PFSK-1 (cell line): Measurements from ENCODE around the gene TMEM270. TPM values are rescaled to one million over a fixed set of nuclear protein-coding genes. Genes with fewer than 3 reads are reported as not detected.

Experiments used
- FOXP2 ChIP-seq: optimal IDR thresholded peaks from 2 replicates; pipeline ENCODE3; 2011; ENCODE audit warnings: borderline replicate concordance, control low read depth, inconsistent platforms; ENCODE audit not compliant: insufficient read depth; ENCODE audit errors: extremely low read length, extremely low read depth
- POLR2AphosphoS5 ChIP-seq: IDR thresholded peaks from 2 replicates; pipeline ENCODE4 v1.6.1; 2012; ENCODE audit warnings: low read depth, mild to moderate bottlenecking, control low read depth, low read length, moderate library complexity
- SIN3A ChIP-seq: IDR thresholded peaks from 2 replicates; pipeline ENCODE4 v1.6.1; 2012; ENCODE audit warnings: mild to moderate bottlenecking, low read length, moderate library complexity, borderline replicate concordance; ENCODE audit not compliant: insufficient read depth
- TAF1 ChIP-seq: IDR thresholded peaks from 2 replicates; pipeline ENCODE4 v1.6.1; 2012; ENCODE audit warnings: low read length, control low read depth, borderline replicate concordance; ENCODE audit not compliant: insufficient read depth
- polyA plus RNA-seq: library from polyadenylated mRNA; unstranded; fragments of >200 nt; gene quantifications from one replicate; pipeline ENCODE4 v1.2.1, GENCODE V29; 2012; ENCODE audit warnings: low read depth, missing spikeins; ENCODE audit not compliant: insufficient read length
- TF ChIP-seq, protein P1 (sequence below), 2 experiments: IDR thresholded peaks; 2 replicates each; pipeline versions ENCODE4 v1.6.1 to v1.8.0; 2011 to 2012; ENCODE audit warnings: low read depth in 2 of 2, low read length in 2 of 2, control low read depth in 1 of 2, inconsistent platforms in 1 of 2, mild to moderate bottlenecking in 1 of 2, moderate library complexity in 1 of 2; ENCODE audit not compliant: insufficient read depth in 1 of 2

The TMEM270 gene, protein sequence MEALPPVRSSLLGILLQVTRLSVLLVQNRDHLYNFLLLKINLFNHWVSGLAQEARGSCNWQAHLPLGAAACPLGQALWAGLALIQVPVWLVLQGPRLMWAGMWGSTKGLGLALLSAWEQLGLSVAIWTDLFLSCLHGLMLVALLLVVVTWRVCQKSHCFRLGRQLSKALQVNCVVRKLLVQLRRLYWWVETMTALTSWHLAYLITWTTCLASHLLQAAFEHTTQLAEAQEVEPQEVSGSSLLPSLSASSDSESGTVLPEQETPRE
- polyA plus RNA-seq, result not detected

DNA sequence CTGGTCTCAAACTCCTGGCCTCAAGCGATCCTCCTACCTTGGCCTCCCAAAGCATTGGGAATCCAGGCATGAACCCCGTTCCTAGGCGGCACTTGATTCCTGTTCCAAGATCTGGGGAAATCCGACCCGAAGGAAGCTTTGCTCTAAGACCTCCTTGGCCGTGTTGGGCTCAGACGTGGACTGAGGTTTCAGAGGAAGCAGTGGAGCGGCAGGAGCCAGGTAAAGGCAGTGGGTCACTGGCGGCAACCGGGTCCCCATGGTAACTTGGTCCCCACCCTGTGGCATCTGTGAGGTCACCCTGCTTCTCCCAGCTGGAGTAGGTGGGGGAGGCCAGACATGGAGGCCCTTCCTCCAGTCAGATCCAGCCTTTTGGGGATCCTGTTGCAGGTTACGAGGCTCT lies at the start of gene TMEM270:
TMEM270 (plus strand) TSS at position 301 of the 400 bp plus-strand sequence; CDS start at position 337, 36 bp downstream.
- TF ChIP-seq, protein P1, sequence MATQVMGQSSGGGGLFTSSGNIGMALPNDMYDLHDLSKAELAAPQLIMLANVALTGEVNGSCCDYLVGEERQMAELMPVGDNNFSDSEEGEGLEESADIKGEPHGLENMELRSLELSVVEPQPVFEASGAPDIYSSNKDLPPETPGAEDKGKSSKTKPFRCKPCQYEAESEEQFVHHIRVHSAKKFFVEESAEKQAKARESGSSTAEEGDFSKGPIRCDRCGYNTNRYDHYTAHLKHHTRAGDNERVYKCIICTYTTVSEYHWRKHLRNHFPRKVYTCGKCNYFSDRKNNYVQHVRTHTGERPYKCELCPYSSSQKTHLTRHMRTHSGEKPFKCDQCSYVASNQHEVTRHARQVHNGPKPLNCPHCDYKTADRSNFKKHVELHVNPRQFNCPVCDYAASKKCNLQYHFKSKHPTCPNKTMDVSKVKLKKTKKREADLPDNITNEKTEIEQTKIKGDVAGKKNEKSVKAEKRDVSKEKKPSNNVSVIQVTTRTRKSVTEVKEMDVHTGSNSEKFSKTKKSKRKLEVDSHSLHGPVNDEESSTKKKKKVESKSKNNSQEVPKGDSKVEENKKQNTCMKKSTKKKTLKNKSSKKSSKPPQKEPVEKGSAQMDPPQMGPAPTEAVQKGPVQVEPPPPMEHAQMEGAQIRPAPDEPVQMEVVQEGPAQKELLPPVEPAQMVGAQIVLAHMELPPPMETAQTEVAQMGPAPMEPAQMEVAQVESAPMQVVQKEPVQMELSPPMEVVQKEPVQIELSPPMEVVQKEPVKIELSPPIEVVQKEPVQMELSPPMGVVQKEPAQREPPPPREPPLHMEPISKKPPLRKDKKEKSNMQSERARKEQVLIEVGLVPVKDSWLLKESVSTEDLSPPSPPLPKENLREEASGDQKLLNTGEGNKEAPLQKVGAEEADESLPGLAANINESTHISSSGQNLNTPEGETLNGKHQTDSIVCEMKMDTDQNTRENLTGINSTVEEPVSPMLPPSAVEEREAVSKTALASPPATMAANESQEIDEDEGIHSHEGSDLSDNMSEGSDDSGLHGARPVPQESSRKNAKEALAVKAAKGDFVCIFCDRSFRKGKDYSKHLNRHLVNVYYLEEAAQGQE (IDR thresholded peaks at IDR 0.05; ENCODE audit: insufficient read depth in 1 of 2, low read depth in 2 of 2, low read length in 2 of 2), result no peak
- TF ChIP-seq TAF1, result no peak
- no peak for TF ChIP-seq POLR2AphosphoS5
- no peak for TF ChIP-seq FOXP2
- no peak for TF ChIP-seq SIN3A

DNA sequence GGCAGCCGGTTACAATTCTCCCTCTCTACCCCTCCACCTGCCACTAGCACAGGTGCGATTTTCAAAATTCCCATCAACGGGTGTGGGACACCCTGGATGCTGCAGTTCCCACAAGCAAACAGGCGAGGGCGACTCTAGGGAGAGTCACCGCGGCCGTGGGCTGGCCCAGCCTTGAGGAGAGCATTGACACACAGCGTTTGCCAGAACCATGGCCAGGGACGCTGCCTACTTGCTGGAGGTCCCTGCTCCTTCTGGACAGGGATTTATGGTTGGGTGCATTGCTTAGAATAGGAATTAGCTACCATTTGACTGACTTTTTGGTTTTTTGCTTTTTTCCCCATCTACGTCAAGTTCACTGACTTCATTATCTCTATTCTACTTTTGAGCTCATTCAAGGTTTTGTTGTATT lies 49.2 kb upstream of the TMEM270 start:
- TF ChIP-seq TAF1, result no peak
- TF ChIP-seq, protein P1 (IDR thresholded peaks at IDR 0.05; ENCODE audit: insufficient read depth in 1 of 2, low read depth in 2 of 2, low read length in 2 of 2), result peak; percentile 69 to 88

DNA sequence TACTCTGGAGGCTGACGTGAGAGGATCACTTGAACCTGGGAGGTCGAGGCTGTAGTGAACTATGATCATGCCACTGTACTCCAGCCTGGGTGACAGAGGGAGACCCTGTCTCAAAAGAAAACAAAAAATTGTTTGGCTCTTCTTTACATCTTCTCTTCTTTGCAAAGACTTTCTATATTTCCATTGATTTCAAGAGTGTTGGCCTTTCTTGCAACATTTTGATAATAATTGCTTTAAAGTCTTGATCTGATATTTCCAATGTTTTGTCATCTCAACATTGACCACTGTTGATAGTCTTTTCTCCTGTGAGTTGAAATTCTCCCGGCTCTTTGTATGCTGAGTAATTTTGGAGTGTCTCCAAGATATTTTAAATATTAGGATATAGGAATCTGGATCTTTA lies 48.0 kb upstream of the TMEM270 start:
- TF ChIP-seq SIN3A (no peak), TAF1 (no peak), POLR2AphosphoS5 (no peak), FOXP2 (no peak)
- TF ChIP-seq, protein P1 (IDR thresholded peaks at IDR 0.05; ENCODE audit: insufficient read depth in 1 of 2, low read depth in 2 of 2, low read length in 2 of 2), result no peak

DNA sequence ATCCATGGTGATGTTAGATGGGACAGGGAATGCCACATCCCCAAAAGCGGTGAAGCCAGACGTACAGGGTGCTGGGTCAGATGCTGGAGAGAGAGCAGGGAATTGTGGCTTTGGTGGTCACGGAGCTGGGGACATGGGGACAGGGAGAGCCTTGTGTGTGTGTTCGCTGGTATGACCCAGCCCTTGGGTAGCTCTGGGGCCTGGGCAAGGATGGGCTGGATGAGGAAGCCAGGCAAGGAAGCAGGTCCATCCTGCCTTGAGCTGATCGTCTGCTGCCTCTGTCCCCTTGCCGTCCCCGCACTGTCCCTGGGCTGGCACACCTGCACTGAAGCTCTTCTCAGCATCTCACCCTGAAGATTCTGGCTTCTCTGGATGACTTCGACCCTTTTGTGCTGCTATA lies 45.5 kb upstream of the TMEM270 start:
- no peak for TF ChIP-seq SIN3A
- TF ChIP-seq FOXP2, result no peak
- TF ChIP-seq POLR2AphosphoS5, result no peak
- TF ChIP-seq TAF1, result no peak
- TF ChIP-seq, protein P1 (IDR thresholded peaks at IDR 0.05; ENCODE audit: insufficient read depth in 1 of 2, low read depth in 2 of 2, low read length in 2 of 2), result no peak
